Measurements from ENCODE around the gene SLC38A2. TPM values are rescaled to one million over a fixed set of nuclear protein-coding genes. Genes with fewer than 3 reads are reported as not detected.

SLC38A2 gene
- total RNA-seq, 4 donors from 2014 or later: 487 to 1,086 (median 587) TPM

GRCh38 chr12:46412857-46413256, 40.3 kb upstream of the SLC38A2 start:
- no peak overlapping the region for H3K4me3 ChIP-seq (ENCODE audit: low read depth, poor library complexity, severe bottlenecking)
- TF ChIP-seq CTCF (IDR thresholded peaks at IDR 0.05) (no peak), POLR2A (IDR thresholded peaks at IDR 0.05) (no peak)
- intact Hi-C loops (cut with DNase I; ENCODE audit: low total_unique reads): no loop called here
- 91 to 92% methylated on average over 4 of the region's 4 CpGs for WGBS, 2 donors
- DNase-seq (ENCODE audit: low spot score in 2 of 2): no peak

- DNase-seq (ENCODE audit: low spot score in 2 of 2): no peak
- WGBS, 2 donors: 32% methylated on average over 3 of the region's 3 CpGs
- no peak overlapping the region for H3K4me3 ChIP-seq (ENCODE audit: low read depth, poor library complexity, severe bottlenecking)
- no peak for TF ChIP-seq CTCF (IDR thresholded peaks at IDR 0.05)
- no peak for TF ChIP-seq POLR2A (IDR thresholded peaks at IDR 0.05)
- intact Hi-C loops (cut with DNase I; ENCODE audit: low total_unique reads): no loop called here
Measured at GRCh38 chr12:46410495-46410894, 37.9 kb upstream of the SLC38A2 start.

- intact Hi-C loops (cut with DNase I; ENCODE audit: low total_unique reads): no loop called here
- H3K4me3 ChIP-seq (ENCODE audit: low read depth, poor library complexity, severe bottlenecking): no peak overlapping the region
- WGBS, 2 donors: 85 to 95% methylated on average over 1 of the region's 1 CpG
- TF ChIP-seq CTCF (IDR thresholded peaks at IDR 0.05) (no peak), POLR2A (IDR thresholded peaks at IDR 0.05) (no peak)
- no peak for DNase-seq (ENCODE audit: low spot score in 2 of 2)
Measured at GRCh38 chr12:46409974-46410373, 37.4 kb upstream of the SLC38A2 start.

- H3K4me3 ChIP-seq (ENCODE audit: low read depth, poor library complexity, severe bottlenecking): no peak overlapping the region
- intact Hi-C loops (cut with DNase I; ENCODE audit: low total_unique reads): no loop called here
- TF ChIP-seq CTCF (IDR thresholded peaks at IDR 0.05) (no peak), POLR2A (IDR thresholded peaks at IDR 0.05) (no peak)
- 52 to 58% methylated on average over 3 of the region's 3 CpGs for WGBS, 2 donors
- no peak for DNase-seq (ENCODE audit: low spot score in 2 of 2)
Measured at GRCh38 chr12:46409342-46409741, 36.8 kb upstream of the SLC38A2 start.

GRCh38 chr12:46408441-46408840, 35.9 kb upstream of the SLC38A2 start:
- WGBS, 2 donors: 71 to 73% methylated on average over 4 of the region's 4 CpGs
- intact Hi-C loops (cut with DNase I; ENCODE audit: low total_unique reads): no loop called here
- TF ChIP-seq POLR2A (IDR thresholded peaks at IDR 0.05) (no peak), CTCF (IDR thresholded peaks at IDR 0.05) (no peak)
- no peak overlapping the region for H3K4me3 ChIP-seq (ENCODE audit: low read depth, poor library complexity, severe bottlenecking)
- DNase-seq (ENCODE audit: low spot score in 2 of 2): no peak

GRCh38 chr12:46407361-46407760, 34.8 kb upstream of the SLC38A2 start:
- H3K4me3 ChIP-seq (ENCODE audit: low read depth, poor library complexity, severe bottlenecking): no peak overlapping the region
- no peak for TF ChIP-seq CTCF (IDR thresholded peaks at IDR 0.05)
- no peak for TF ChIP-seq POLR2A (IDR thresholded peaks at IDR 0.05)
- 88% methylated on average over 2 of the region's 2 CpGs for WGBS, 2 donors
- no peak for DNase-seq (ENCODE audit: low spot score in 2 of 2)
- intact Hi-C loops (cut with DNase I; ENCODE audit: low total_unique reads): no loop called here

Measured in lower leg skin (tissue), 4 donors.